GM12865 (cell line): ENCODE measurements around the gene CKS1B.
A peak's percentile ranks its signal among the peaks of the same experiment; 100 is the strongest.
"Not testable (repeated sequence)": the region's sequence is repeated elsewhere in the genome, so short reads cannot be mapped to it uniquely, and the experiment has no call there.

Source experiments
- DNase-seq: peaks from one replicate; pipeline ENCODE4 v3.0.0; 2010; ENCODE audit warnings: low read depth
- H3K4me3 ChIP-seq: 2 replicates; pipeline ENCODE4 v1.5.1; 2011; ENCODE audit warnings: mild to moderate bottlenecking, low read depth, low read length, control low read depth
- CTCF ChIP-seq: IDR thresholded peaks from 2 replicates; pipeline ENCODE4 v1.5.1; 2011; ENCODE audit warnings: low read length, control low read depth, low read depth, inconsistent platforms; ENCODE audit not compliant: insufficient read depth; ENCODE audit errors: missing control alignments

The CKS1B gene

GRCh38 chr1:154971341-154971998 lies 3.0 kb upstream of the CKS1B start:
- TF ChIP-seq CTCF = no peak
- peak overlapping the region; percentile 29; the same call in 1 of the 2 replicates for H3K4me3 ChIP-seq
- no peak for DNase-seq

- no peak for DNase-seq
- TF ChIP-seq CTCF = no peak
- H3K4me3 ChIP-seq = no peak overlapping the region
Observed at GRCh38 chr1:154972213-154972516, 2.3 kb upstream of the CKS1B start.

GRCh38 chr1:154972517-154973343 lies 1.8 kb upstream of the CKS1B start:
- DNase-seq = no peak
- peak overlapping the region; percentile 96 for H3K4me3 ChIP-seq
- no peak for TF ChIP-seq CTCF

- peak overlapping the region; percentile 96 for H3K4me3 ChIP-seq
- DNase-seq = peak; percentile 96
- no peak for TF ChIP-seq CTCF
Observed at GRCh38 chr1:154973344-154974101, 958 bp upstream of the CKS1B start.

GRCh38 chr1:154974808-154975408 lies 427 bp downstream of the CKS1B start:
- peak; percentile 98 for DNase-seq
- no peak for TF ChIP-seq CTCF
- H3K4me3 ChIP-seq = peak overlapping the region; percentile 96

GRCh38 chr1:154975409-154976059 lies 1.1 kb downstream of the CKS1B start:
- H3K4me3 ChIP-seq = peak overlapping the region; percentile 96
- TF ChIP-seq CTCF = no peak
- peak; percentile 82 for DNase-seq

GRCh38 chr1:154977762-154978161 lies 3.3 kb downstream of the CKS1B start:
- DNase-seq, H3K4me3 ChIP-seq: not testable (repeated sequence)
